ENCODE data around the gene TMEM272.
"Not testable (repeated sequence)": the region's sequence is repeated elsewhere in the genome, so short reads cannot be mapped to it uniquely, and the experiment has no call there.

Gene TMEM272

DNA sequence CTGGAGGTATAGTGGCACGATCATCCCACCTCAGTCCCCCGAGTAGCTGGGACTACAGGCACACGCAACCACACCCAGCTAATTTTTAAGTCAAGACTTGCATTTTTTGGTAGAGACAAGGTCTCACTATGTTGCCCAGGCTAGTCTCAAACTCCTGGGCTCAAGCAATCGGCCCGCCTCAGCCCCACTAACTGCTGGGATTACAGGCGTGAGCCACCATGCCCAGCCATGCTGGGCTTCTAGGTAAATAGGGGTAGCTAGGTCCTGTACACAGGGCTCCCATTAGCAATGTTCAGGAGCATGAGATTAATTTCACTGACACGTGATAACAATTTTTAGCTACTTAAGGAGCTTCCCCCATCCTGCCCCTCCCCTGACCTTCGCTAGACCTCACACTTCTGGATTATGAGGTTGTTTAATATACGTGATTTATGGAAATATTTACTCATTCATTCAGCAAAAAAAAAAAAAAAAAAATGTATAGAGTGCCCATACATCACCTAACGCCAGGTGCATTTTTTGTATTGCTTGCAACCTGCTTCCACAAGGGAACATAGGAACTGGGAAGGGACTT lies 19.2 kb downstream of the TMEM272 start:
- Histone ChIP-seq H3K4me1 (ENCODE audit: control insufficient read depth in 2 of 2, insufficient read depth in 2 of 2, low read length in 2 of 2) (peaks cover 0 to 7% of the 10 kb centered on the region in 2 donors), H3K27ac (ENCODE audit: low read depth in 2 of 2, low read length in 2 of 2) (no peak overlapping the region)

DNA sequence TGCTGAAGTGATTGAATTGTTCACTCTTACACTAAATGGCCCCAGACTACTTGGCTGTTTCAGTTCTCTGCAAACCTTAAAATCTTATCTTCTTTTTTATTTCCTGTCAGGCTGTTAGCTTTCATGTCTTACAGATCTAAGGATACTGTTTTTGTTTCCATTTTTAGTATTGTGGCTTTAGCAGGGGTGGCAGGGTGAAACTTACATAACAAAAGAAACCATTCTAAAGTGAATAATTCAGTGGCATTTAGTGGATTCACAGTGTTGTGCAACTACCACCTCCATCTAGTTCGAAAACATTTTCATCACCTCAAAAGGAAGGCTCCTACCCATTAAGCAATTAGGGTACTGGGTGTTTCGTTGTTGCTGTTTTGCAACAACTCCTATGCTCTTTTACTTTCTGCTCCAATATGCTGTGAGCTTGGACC lies 19.8 kb downstream of the TMEM272 start:
- no peak overlapping the region for H3K9ac ChIP-seq (ENCODE audit: low read depth in 1 of 2, low read length in 2 of 2)
- H3K4me1 ChIP-seq (ENCODE audit: control insufficient read depth in 2 of 2, insufficient read depth in 2 of 2, low read length in 2 of 2), result peaks cover 0 to 7% of the 10 kb centered on the region in 2 donors
- no peak overlapping the region for H3K4me3 ChIP-seq (ENCODE audit: low read length in 2 of 2)
- H3K27ac ChIP-seq (ENCODE audit: low read depth in 2 of 2, low read length in 2 of 2), result no peak overlapping the region
- no peaks in the 10 kb centered on the region for H3K9me3 ChIP-seq (ENCODE audit: control insufficient read depth in 2 of 2, low read length in 2 of 2)
- no peaks in the 10 kb centered on the region for H3K36me3 ChIP-seq (ENCODE audit: control insufficient read depth in 2 of 2, insufficient read depth in 2 of 2, low read length in 2 of 2)
- H3K27me3 ChIP-seq (ENCODE audit: control insufficient read depth in 2 of 2, insufficient read depth in 2 of 2, low read length in 2 of 2), result no peaks in the 10 kb centered on the region

More for the DNA sequence above, 19.2 kb downstream of the TMEM272 start:
- Histone ChIP-seq H3K9ac (ENCODE audit: low read depth in 1 of 2, low read length in 2 of 2) (no peak overlapping the region), H3K27me3 (ENCODE audit: control insufficient read depth in 2 of 2, insufficient read depth in 2 of 2, low read length in 2 of 2) (no peaks in the 10 kb centered on the region), H3K4me3 (ENCODE audit: low read length in 2 of 2) (no peak overlapping the region), H3K36me3 (ENCODE audit: control insufficient read depth in 2 of 2, insufficient read depth in 2 of 2, low read length in 2 of 2) (no peaks in the 10 kb centered on the region), H3K9me3 (ENCODE audit: control insufficient read depth in 2 of 2, low read length in 2 of 2) (no peaks in the 10 kb centered on the region)

DNA sequence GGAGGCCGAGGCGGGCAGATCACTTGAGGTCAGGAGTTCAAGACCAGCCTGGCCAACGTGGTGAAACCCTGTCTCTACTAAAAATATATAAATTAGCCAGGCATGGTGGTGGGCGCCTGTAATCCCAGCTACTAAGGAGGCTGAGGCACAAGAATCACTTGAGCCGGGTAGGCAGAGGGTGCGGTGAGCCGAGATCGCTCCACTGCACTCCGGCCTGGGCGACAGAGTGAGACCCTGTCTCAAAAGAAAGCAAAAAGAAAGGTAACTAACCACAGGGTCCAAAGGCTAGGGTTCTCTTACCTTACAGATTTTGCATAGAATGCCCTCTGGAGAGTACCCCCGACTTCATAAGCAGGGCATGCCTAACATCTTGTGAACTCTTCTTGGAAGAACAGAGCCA lies 20.3 kb downstream of the TMEM272 start:
- H3K9me3 ChIP-seq (ENCODE audit: control insufficient read depth in 2 of 2, low read length in 2 of 2); H3K9ac ChIP-seq (ENCODE audit: low read depth in 1 of 2, low read length in 2 of 2); H3K27me3 ChIP-seq (ENCODE audit: control insufficient read depth in 2 of 2, insufficient read depth in 2 of 2, low read length in 2 of 2); H3K4me3 ChIP-seq (ENCODE audit: low read length in 2 of 2); H3K36me3 ChIP-seq (ENCODE audit: control insufficient read depth in 2 of 2, insufficient read depth in 2 of 2, low read length in 2 of 2); H3K4me1 ChIP-seq (ENCODE audit: control insufficient read depth in 2 of 2, insufficient read depth in 2 of 2, low read length in 2 of 2); H3K27ac ChIP-seq (ENCODE audit: low read depth in 2 of 2, low read length in 2 of 2): not testable (repeated sequence)

DNA sequence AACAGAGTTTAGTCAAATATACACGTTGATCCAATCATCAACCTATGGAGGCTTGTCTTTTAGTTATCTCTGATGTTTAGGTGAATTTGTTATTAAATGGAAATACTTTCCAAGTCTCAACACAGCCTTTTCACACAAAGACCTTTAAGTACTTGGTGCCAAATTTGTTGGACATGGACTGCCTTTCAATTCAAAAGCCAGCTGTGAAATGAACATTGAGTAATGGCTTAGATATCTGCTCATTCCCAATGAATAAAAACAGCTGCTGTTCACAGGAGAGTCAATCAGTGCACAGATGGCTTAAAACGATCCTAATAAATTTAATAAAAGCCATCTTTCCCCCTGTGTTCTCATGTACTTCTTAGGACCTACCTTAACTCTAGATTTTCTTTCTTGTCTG lies 21.1 kb downstream of the TMEM272 start:
- H3K9me3 ChIP-seq (ENCODE audit: control insufficient read depth in 2 of 2, low read length in 2 of 2), result no peaks in the 10 kb centered on the region
- H3K9ac ChIP-seq (ENCODE audit: low read depth in 1 of 2, low read length in 2 of 2), result no peak overlapping the region
- peaks cover 0 to 9% of the 10 kb centered on the region in 2 donors for H3K4me1 ChIP-seq (ENCODE audit: control insufficient read depth in 2 of 2, insufficient read depth in 2 of 2, low read length in 2 of 2)
- no peaks in the 10 kb centered on the region for H3K36me3 ChIP-seq (ENCODE audit: control insufficient read depth in 2 of 2, insufficient read depth in 2 of 2, low read length in 2 of 2)
- no peak overlapping the region for H3K4me3 ChIP-seq (ENCODE audit: low read length in 2 of 2)
- H3K27ac ChIP-seq (ENCODE audit: low read depth in 2 of 2, low read length in 2 of 2), result no peak overlapping the region
- no peaks in the 10 kb centered on the region for H3K27me3 ChIP-seq (ENCODE audit: control insufficient read depth in 2 of 2, insufficient read depth in 2 of 2, low read length in 2 of 2)

DNA sequence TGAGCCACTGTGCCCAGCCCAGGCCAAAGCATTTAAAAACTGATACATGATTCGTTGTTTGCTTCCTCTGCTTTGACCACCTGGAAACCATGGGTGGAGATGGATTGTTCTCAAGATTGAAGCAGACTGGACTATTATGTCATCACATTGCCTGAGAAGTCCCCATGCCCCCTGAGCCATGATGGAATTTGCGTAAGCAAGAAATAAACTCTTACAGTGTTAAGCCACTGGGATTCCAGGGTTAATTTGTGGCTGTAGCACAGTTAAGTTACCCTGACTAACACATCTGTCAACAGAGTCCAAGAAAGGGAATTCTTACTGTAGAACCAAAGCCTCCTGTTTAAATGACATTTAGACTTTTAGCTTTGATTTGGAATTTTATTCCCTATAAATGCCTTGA lies 21.6 kb downstream of the TMEM272 start:
- Histone ChIP-seq H3K27me3 (ENCODE audit: control insufficient read depth in 2 of 2, insufficient read depth in 2 of 2, low read length in 2 of 2) (no peaks in the 10 kb centered on the region), H3K4me3 (ENCODE audit: low read length in 2 of 2) (no peak overlapping the region), H3K36me3 (ENCODE audit: control insufficient read depth in 2 of 2, insufficient read depth in 2 of 2, low read length in 2 of 2) (no peaks in the 10 kb centered on the region), H3K27ac (ENCODE audit: low read depth in 2 of 2, low read length in 2 of 2) (no peak overlapping the region), H3K9ac (ENCODE audit: low read depth in 1 of 2, low read length in 2 of 2) (no peak overlapping the region), H3K4me1 (ENCODE audit: control insufficient read depth in 2 of 2, insufficient read depth in 2 of 2, low read length in 2 of 2) (peaks cover 0 to 9% of the 10 kb centered on the region in 2 donors), H3K9me3 (ENCODE audit: control insufficient read depth in 2 of 2, low read length in 2 of 2) (no peaks in the 10 kb centered on the region)

DNA sequence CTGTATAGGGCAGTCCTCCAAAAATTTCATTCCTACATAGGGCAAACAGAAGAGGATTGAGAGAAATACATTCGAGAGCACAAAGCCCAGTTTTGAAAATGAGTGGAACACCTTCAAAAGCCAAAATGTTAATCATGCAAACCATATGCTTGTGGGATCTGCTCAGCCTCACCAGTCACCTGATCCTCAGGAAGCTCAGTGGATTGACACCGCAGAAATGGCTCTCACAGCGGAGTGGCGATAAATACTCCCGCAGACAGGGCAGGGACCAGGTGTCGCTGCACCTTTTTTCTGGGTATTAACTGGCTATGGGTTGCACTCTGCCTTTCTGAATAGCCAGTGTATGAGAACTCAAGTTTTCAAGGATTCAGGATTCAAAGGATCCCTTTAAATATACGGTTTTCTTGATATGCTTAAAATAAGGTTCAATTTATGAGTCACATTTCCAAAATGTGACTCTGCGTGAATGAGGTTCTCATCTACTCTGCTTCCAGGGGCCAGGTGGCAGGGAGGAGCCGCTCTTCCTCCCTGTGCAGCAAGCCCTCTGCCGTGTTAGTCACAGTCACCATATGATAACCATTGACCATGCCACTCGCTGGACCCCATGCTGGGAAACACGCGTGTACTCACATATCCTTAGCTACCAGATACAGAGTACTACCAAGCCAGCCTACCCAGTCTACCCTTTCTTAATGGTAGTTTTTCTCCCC lies 22.7 kb downstream of the TMEM272 start:
- Histone ChIP-seq H3K4me3 (ENCODE audit: low read length in 2 of 2) (peak overlapping the region in 1 of 2 donors; percentile 3), H3K9me3 (ENCODE audit: control insufficient read depth in 2 of 2, low read length in 2 of 2) (no peaks in the 10 kb centered on the region), H3K4me1 (ENCODE audit: control insufficient read depth in 2 of 2, insufficient read depth in 2 of 2, low read length in 2 of 2) (peaks cover 0 to 9% of the 10 kb centered on the region in 2 donors), H3K27ac (ENCODE audit: low read depth in 2 of 2, low read length in 2 of 2) (no peak overlapping the region), H3K9ac (ENCODE audit: low read depth in 1 of 2, low read length in 2 of 2) (no peak overlapping the region), H3K27me3 (ENCODE audit: control insufficient read depth in 2 of 2, insufficient read depth in 2 of 2, low read length in 2 of 2) (no peaks in the 10 kb centered on the region), H3K36me3 (ENCODE audit: control insufficient read depth in 2 of 2, insufficient read depth in 2 of 2, low read length in 2 of 2) (no peaks in the 10 kb centered on the region)

DNA sequence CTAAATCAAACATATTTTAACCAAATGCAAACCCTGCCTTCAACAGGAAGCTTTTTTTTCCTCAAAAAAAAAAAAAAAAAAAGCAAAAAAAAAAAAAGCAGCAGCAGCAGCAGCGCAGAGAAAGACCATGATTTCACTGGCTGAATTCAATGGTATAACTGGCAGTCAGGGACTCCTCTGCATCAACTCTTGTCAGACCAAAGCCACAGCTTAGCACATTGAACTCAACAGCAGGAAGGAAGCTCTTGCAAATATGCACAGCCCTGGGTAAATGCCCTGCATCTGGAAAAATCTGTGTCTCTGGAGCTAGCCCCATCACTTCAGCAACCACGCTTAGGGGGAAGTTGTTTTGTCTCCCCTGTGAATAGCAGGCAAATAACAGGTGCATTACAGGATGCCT lies 23.4 kb downstream of the TMEM272 start:
- Histone ChIP-seq H3K4me3 (ENCODE audit: low read length in 2 of 2) (peak overlapping the region in 1 of 2 donors; percentile 3), H3K9ac (ENCODE audit: low read depth in 1 of 2, low read length in 2 of 2) (no peak overlapping the region), H3K27ac (ENCODE audit: low read depth in 2 of 2, low read length in 2 of 2) (no peak overlapping the region), H3K9me3 (ENCODE audit: control insufficient read depth in 2 of 2, low read length in 2 of 2) (no peaks in the 10 kb centered on the region), H3K27me3 (ENCODE audit: control insufficient read depth in 2 of 2, insufficient read depth in 2 of 2, low read length in 2 of 2) (no peaks in the 10 kb centered on the region), H3K4me1 (ENCODE audit: control insufficient read depth in 2 of 2, insufficient read depth in 2 of 2, low read length in 2 of 2) (peaks cover 0 to 7% of the 10 kb centered on the region in 2 donors), H3K36me3 (ENCODE audit: control insufficient read depth in 2 of 2, insufficient read depth in 2 of 2, low read length in 2 of 2) (no peaks in the 10 kb centered on the region)

DNA sequence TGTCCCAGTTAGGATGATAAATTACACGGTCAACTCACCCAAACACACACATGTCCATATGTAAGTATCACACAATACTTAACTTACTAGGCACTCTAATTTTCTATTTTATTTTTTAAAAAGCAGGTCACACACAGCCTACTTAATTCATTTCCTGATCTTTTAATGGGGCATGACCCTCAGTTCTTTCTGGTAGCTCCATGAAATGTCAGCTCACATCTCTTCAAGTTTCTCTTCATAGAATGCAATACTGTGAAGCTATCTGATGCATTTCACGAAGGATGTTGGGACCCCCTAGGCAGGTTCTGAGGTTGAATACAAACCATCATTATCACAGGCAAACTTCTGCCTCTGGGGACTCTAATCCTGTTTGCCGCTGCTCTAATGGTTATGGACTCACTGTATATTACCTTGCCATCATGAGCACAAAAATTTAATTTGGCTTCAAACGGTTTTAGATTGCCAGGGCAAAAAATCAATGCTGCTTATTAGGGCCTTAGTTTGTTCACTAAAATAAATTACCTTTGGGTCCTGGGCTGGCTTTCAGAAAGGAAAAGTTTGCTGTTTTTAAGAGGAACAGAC lies 24.9 kb downstream of the TMEM272 start:
- H3K9ac ChIP-seq (ENCODE audit: low read depth in 1 of 2, low read length in 2 of 2), result no peak overlapping the region
- H3K27me3 ChIP-seq (ENCODE audit: control insufficient read depth in 2 of 2, insufficient read depth in 2 of 2, low read length in 2 of 2), result peaks cover 0 to 3% of the 10 kb centered on the region in 2 donors
- H3K27ac ChIP-seq (ENCODE audit: low read depth in 2 of 2, low read length in 2 of 2), result no peak overlapping the region
- peaks cover 8 to 9% of the 10 kb centered on the region in 2 donors for H3K4me1 ChIP-seq (ENCODE audit: control insufficient read depth in 2 of 2, insufficient read depth in 2 of 2, low read length in 2 of 2)
- no peak overlapping the region for H3K4me3 ChIP-seq (ENCODE audit: low read length in 2 of 2)
- H3K36me3 ChIP-seq (ENCODE audit: control insufficient read depth in 2 of 2, insufficient read depth in 2 of 2, low read length in 2 of 2), result no peaks in the 10 kb centered on the region
- no peaks in the 10 kb centered on the region for H3K9me3 ChIP-seq (ENCODE audit: control insufficient read depth in 2 of 2, low read length in 2 of 2)

DNA sequence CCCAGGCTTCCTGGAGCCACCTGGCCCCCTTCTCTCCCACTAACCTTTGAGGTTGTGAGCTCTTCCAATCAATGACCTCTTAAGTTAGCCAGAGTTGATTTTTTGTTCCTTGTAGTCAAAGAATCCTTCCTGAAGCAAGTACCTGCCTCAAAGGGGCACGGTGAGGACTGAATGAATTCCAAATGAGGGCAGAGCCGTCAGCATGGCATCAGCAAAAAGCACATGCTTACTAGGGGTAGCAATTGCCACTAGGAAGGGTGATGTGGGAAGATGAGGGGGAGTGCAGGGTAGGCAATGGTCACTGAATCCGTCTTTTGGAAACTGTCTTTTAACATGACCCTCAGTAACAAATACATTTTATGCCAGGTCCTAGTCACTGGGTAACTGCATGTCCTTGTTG lies 25.4 kb downstream of the TMEM272 start:
- Histone ChIP-seq H3K36me3 (ENCODE audit: control insufficient read depth in 2 of 2, insufficient read depth in 2 of 2, low read length in 2 of 2) (no peaks in the 10 kb centered on the region), H3K27me3 (ENCODE audit: control insufficient read depth in 2 of 2, insufficient read depth in 2 of 2, low read length in 2 of 2) (peaks cover 0 to 3% of the 10 kb centered on the region in 2 donors), H3K4me3 (ENCODE audit: low read length in 2 of 2) (no peak overlapping the region), H3K27ac (ENCODE audit: low read depth in 2 of 2, low read length in 2 of 2) (no peak overlapping the region), H3K9me3 (ENCODE audit: control insufficient read depth in 2 of 2, low read length in 2 of 2) (no peaks in the 10 kb centered on the region), H3K4me1 (ENCODE audit: control insufficient read depth in 2 of 2, insufficient read depth in 2 of 2, low read length in 2 of 2) (peaks cover 8 to 14% of the 10 kb centered on the region in 2 donors), H3K9ac (ENCODE audit: low read depth in 1 of 2, low read length in 2 of 2) (no peak overlapping the region)

DNA sequence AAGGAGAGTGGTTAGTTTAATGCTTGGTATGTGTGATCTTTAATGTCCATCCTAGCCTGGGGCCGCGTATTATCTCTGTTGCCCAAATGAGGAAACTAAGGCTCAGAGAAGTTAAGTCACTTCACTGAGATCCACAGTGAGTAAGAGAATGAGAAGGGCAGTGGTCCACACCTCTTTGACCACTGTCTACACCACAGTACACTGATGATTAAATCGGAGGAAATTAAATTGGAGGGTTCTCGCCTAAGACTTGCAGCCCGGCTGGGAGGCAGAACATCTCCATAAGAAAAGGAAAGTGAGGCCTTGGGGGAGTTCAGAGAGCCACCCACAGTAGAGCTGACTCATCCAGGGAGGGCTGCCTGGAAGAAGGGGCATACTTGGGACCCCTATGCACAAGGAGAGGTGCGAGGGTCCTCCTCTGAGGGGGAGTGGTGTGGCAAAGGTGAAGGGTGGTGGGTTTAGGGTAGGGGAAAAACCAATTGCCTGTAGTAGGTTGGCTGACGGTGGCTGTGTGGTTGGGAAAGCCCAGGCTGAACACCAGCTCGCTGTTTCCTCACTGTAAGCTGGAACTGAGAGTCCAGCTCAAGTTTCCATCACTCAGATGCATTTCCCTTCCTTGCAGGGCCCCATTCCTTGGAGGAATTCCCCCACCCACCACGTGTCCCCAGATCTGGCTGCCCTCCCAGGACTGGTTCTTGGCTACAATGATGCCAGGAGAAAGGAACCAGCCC lies 26.0 kb downstream of the TMEM272 start:
- Histone ChIP-seq H3K4me1 (ENCODE audit: control insufficient read depth in 2 of 2, insufficient read depth in 2 of 2, low read length in 2 of 2) (peaks cover 8 to 14% of the 10 kb centered on the region in 2 donors), H3K27me3 (ENCODE audit: control insufficient read depth in 2 of 2, insufficient read depth in 2 of 2, low read length in 2 of 2) (peaks cover 0 to 3% of the 10 kb centered on the region in 2 donors), H3K4me3 (ENCODE audit: low read length in 2 of 2) (no peak overlapping the region), H3K9ac (ENCODE audit: low read depth in 1 of 2, low read length in 2 of 2) (no peak overlapping the region), H3K36me3 (ENCODE audit: control insufficient read depth in 2 of 2, insufficient read depth in 2 of 2, low read length in 2 of 2) (no peaks in the 10 kb centered on the region), H3K9me3 (ENCODE audit: control insufficient read depth in 2 of 2, low read length in 2 of 2) (no peaks in the 10 kb centered on the region), H3K27ac (ENCODE audit: low read depth in 2 of 2, low read length in 2 of 2) (no peak overlapping the region)

All from mucosa of rectum (tissue), 2 donors.